Endodermal cell (in vitro differentiated cells): ENCODE data around the gene PTPRQ. TPM values are rescaled to one million over a fixed set of nuclear protein-coding genes. Genes with fewer than 3 reads are reported as not detected.

Experiments used
- DNase-seq: peaks from one replicate; pipeline ENCODE4 v3.0.0-alpha.2; 2017
- H3K27ac ChIP-seq: 2 replicates; pipeline ENCODE4 v1.5.1; 2013; ENCODE audit warnings: mild to moderate bottlenecking, low read depth, low read length, moderate library complexity
- H3K27me3 ChIP-seq: 2 replicates; pipeline ENCODE4 v1.6.1; 2013; ENCODE audit warnings: mild to moderate bottlenecking, low read length, moderate library complexity; ENCODE audit not compliant: insufficient read depth, control insufficient read depth, poor library complexity, severe bottlenecking
- H3K36me3 ChIP-seq: 2 replicates; pipeline ENCODE4 v1.7.0; 2013; ENCODE audit warnings: mild to moderate bottlenecking, low read length, moderate library complexity; ENCODE audit not compliant: control insufficient read depth, insufficient read depth
- H3K4me1 ChIP-seq: one replicate; pipeline ENCODE4 v1.7.0; 2013; ENCODE audit warnings: low read length; ENCODE audit not compliant: control insufficient read depth, insufficient read depth
- H3K4me3 ChIP-seq: 2 replicates; pipeline ENCODE4 v1.5.1; 2013; ENCODE audit warnings: mild to moderate bottlenecking, low read length, moderate library complexity
- H3K9ac ChIP-seq: 2 replicates; pipeline ENCODE4 v1.6.1; 2013; ENCODE audit warnings: mild to moderate bottlenecking, low read length, moderate library complexity; ENCODE audit not compliant: poor library complexity, severe bottlenecking; ENCODE audit errors: extremely low read depth
- H3K9me3 ChIP-seq: 2 replicates; pipeline ENCODE4 v1.6.1; 2013; ENCODE audit warnings: mild to moderate bottlenecking, low read length, moderate library complexity; ENCODE audit not compliant: control insufficient read depth
- H3K27ac Mint-ChIP-seq: 2 replicates; pipeline ENCODE4 v1.8.0; 2020; ENCODE audit warnings: mixed read lengths
- H3K27me3 Mint-ChIP-seq: 2 replicates; pipeline ENCODE4 v1.8.0; 2021; ENCODE audit warnings: mild to moderate bottlenecking, mixed read lengths; ENCODE audit not compliant: insufficient read depth
- H3K36me3 Mint-ChIP-seq: 2 replicates; pipeline ENCODE4 v1.8.0; 2020; ENCODE audit warnings: low read depth, mixed read lengths
- H3K4me1 Mint-ChIP-seq: 2 replicates; pipeline ENCODE4 v1.8.0; 2020; ENCODE audit warnings: mixed read lengths
- H3K4me3 Mint-ChIP-seq: 2 replicates; pipeline ENCODE4 v1.8.0; 2020; ENCODE audit warnings: mild to moderate bottlenecking, moderate library complexity, mixed read lengths
- H3K9me3 Mint-ChIP-seq: 2 replicates; pipeline ENCODE4 v1.8.0; 2020; ENCODE audit warnings: mild to moderate bottlenecking, mixed read lengths
- WGBS, 2 experiments: methylation state at CpG; one replicate each; pipeline versions ENCODE4 v1.1.5 to v1.1.7; 2013; ENCODE audit warnings: missing lambda C conversion rate in 2 of 2, mixed read lengths in 1 of 2; ENCODE audit not compliant: insufficient coverage in 1 of 2, insufficient read length in 1 of 2; 5-methylcytosine and 5-hydroxymethylcytosine counted together
- total RNA-seq, 2 donors: library from RNA; stranded (reverse); fragmentation: NEBNext Ultra II Directional in 1 of 2; extraction: Animal tissue kit (Norgen Biotek cat#: 25700) in 1 of 2; gene quantifications; 2 replicates in 1 of 2; 3 replicates in 1 of 2; pipeline ENCODE4 v1.2.1, GENCODE V29; 2021
- TF ChIP-seq, protein P1 (sequence below): fragments of 200-600 bp; sonication (generic); conservative IDR thresholded peaks from 2 replicates; pipeline ENCODE4 v1.5.0; 2021; ENCODE audit warnings: antibody characterized with exemption, mild to moderate bottlenecking

The PTPRQ gene
- total RNA-seq, 2 donors from 2014 or later: 0.13 TPM; not detected in 1

DNA sequence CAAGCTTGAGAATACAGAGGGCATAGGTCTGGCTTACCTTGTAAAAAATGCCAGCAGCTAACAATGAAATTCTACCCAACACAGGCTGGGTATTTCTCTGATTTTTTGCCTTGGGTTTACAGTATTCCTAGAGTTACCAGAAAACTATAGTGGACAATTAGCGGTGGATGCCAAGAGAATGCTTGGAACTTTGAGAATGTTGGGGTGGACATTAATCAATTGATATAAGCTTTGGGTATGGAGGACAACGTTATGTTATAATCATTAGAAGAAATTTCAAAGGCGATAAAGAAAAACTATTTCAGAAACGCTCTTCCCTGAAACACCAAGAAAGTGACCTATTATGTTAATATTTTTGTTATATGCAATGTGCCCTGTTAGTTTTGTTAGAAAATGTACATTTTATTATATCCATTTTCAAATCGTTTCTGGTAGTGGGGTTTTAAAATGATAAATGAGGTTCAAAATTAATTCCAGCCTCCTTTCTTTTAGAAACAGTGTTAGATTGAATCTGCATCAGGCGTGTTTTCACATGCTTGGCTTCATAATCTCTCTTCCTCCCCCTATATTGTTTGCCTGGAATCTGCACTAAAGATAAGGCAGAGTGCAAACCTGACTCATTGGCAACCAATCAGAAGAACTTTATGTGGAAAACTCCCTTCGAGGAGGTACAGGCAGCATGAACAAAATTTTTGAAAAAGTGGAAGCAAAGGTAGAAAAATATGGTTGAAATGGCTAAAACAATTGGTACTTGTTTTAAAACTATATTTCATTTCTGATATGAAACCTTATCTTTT lies 1.4 kb upstream of the PTPRQ start:
- no peak overlapping the region for H3K9ac ChIP-seq
- Mint-ChIP-seq H3K27ac (no peak overlapping the region), H3K36me3 (no peaks in the 10 kb centered on the region), H3K4me1 (no peaks in the 10 kb centered on the region), H3K9me3 (peaks cover 9% of the 10 kb centered on the region), H3K4me3 (no peak overlapping the region), H3K27me3 (no peaks in the 10 kb centered on the region)
- TF ChIP-seq, protein P1, sequence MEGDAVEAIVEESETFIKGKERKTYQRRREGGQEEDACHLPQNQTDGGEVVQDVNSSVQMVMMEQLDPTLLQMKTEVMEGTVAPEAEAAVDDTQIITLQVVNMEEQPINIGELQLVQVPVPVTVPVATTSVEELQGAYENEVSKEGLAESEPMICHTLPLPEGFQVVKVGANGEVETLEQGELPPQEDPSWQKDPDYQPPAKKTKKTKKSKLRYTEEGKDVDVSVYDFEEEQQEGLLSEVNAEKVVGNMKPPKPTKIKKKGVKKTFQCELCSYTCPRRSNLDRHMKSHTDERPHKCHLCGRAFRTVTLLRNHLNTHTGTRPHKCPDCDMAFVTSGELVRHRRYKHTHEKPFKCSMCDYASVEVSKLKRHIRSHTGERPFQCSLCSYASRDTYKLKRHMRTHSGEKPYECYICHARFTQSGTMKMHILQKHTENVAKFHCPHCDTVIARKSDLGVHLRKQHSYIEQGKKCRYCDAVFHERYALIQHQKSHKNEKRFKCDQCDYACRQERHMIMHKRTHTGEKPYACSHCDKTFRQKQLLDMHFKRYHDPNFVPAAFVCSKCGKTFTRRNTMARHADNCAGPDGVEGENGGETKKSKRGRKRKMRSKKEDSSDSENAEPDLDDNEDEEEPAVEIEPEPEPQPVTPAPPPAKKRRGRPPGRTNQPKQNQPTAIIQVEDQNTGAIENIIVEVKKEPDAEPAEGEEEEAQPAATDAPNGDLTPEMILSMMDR: no peak
- no peak overlapping the region for H3K4me3 ChIP-seq
- no peaks in the 10 kb centered on the region for H3K9me3 ChIP-seq
- no peak overlapping the region for H3K27ac ChIP-seq
- H3K4me1 ChIP-seq: no peaks in the 10 kb centered on the region
- no peaks in the 10 kb centered on the region for H3K27me3 ChIP-seq
- no peaks in the 10 kb centered on the region for H3K36me3 ChIP-seq
- 94 to 100% methylated on average over 2 to 6 of the region's 7 CpGs for WGBS, 2 experiments
- no peak for DNase-seq

DNA sequence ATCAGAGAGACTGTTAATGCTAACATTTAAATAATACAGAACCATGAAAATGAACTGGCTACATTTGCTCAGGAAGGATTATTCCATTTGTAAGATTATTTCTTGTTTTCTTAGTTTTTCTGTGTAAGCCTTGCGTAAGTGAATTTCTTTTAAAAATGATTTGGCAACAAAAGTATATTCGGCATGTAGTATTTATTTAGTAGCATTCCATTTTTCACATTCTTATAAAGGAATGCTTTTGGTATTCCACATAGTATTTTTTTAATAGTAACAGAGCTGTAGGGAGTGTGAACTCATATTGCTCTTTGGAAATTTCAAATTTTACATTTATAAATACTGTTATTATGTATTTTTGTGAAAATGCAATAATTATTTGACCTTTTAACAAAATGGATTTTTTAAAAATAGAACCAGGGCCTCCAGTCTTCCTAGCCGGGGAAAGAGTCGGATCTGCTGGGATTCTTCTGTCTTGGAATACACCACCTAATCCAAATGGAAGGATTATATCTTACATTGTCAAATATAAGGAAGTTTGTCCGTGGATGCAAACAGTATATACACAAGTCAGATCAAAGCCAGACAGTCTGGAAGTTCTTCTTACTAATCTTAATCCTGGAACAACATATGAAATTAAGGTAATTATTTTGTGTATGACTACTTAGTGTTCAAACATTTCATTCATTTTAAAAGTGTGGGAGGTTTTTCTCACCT lies 1.2 kb downstream of the PTPRQ start:
- no peaks in the 10 kb centered on the region for H3K4me1 Mint-ChIP-seq
- no peaks in the 10 kb centered on the region for H3K9me3 ChIP-seq
- H3K9ac ChIP-seq: no peak overlapping the region
- DNase-seq: no peak
- no peak overlapping the region for H3K27ac Mint-ChIP-seq
- H3K4me1 ChIP-seq: no peaks in the 10 kb centered on the region
- no peaks in the 10 kb centered on the region for H3K27me3 ChIP-seq
- H3K27ac ChIP-seq: no peak overlapping the region
- no peaks in the 10 kb centered on the region for H3K36me3 ChIP-seq
- H3K27me3 Mint-ChIP-seq: no peaks in the 10 kb centered on the region
- 90% methylated on average over 4 of the region's 5 CpGs; no CpG with 5 or more reads in 1 of the 2 experiments for WGBS, 2 experiments
- H3K4me3 ChIP-seq: no peak overlapping the region
- H3K36me3 Mint-ChIP-seq: no peaks in the 10 kb centered on the region
- H3K4me3 Mint-ChIP-seq: no peak overlapping the region
- TF ChIP-seq, protein P1: no peak
- peaks cover 16% of the 10 kb centered on the region for H3K9me3 Mint-ChIP-seq

DNA sequence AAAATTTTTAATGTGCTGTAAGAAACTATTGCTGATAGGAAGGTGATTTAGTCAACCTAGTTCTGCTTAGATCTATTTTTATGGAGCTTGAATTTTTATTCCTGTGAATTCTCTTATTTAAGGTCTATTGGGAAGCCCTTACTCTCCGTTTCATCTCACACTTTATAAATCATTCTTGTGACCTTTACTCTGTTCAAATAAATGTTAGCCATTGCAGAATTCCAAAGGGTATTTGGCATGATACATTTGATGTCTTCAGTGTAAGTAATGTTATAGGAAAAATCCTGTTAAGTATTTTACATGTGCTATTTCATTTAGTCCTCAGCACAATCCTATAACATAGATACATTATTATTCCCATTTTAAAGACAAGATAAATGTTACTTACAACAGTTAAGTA lies 12.5 kb downstream of the PTPRQ start:
- Mint-ChIP-seq H3K27ac (no peak overlapping the region), H3K4me1 (no peaks in the 10 kb centered on the region), H3K27me3 (no peaks in the 10 kb centered on the region), H3K4me3 (no peak overlapping the region), H3K36me3 (peaks cover 2% of the 10 kb centered on the region), H3K9me3 (peaks cover 10% of the 10 kb centered on the region)
- Histone ChIP-seq H3K4me3 (no peak overlapping the region), H3K27ac (no peak overlapping the region), H3K9me3 (no peaks in the 10 kb centered on the region), H3K9ac (no peak overlapping the region), H3K36me3 (no peaks in the 10 kb centered on the region), H3K27me3 (no peaks in the 10 kb centered on the region), H3K4me1 (no peaks in the 10 kb centered on the region)
- no peak for DNase-seq
- WGBS, 2 experiments: 100% methylated on average over 1 of the region's 1 CpG; no CpG with 5 or more reads in 1 of the 2 experiments
- TF ChIP-seq, protein P1: no peak
